HFFc6 (cell line): ENCODE results near the gene KIAA1217. TPM values are rescaled to one million over a fixed set of nuclear protein-coding genes. Genes with fewer than 3 reads are reported as not detected.
"Not testable (repeated sequence)": the region's sequence is repeated elsewhere in the genome, so short reads cannot be mapped to it uniquely, and the experiment has no call there.

Experiments
- DNase-seq: peaks from one replicate; pipeline ENCODE4 v3.0.0-alpha.2; 2018
- H3K27ac Mint-ChIP-seq: 2 replicates; pipeline ENCODE4 v1.8.0; 2020; ENCODE audit warnings: mild to moderate bottlenecking, mixed read lengths
- H3K27me3 Mint-ChIP-seq: 2 replicates; pipeline ENCODE4 v1.8.0; 2021; ENCODE audit warnings: mild to moderate bottlenecking, moderate library complexity, mixed read lengths; ENCODE audit not compliant: insufficient read depth
- H3K36me3 Mint-ChIP-seq: 2 replicates; pipeline ENCODE4 v1.8.0; 2021; ENCODE audit warnings: low read depth, mixed read lengths
- H3K4me1 Mint-ChIP-seq: 2 replicates; pipeline ENCODE4 v1.8.0; 2020; ENCODE audit warnings: low read depth, mixed read lengths
- H3K4me3 Mint-ChIP-seq: 2 replicates; pipeline ENCODE4 v1.8.0; 2020; ENCODE audit warnings: mild to moderate bottlenecking, moderate library complexity, mixed read lengths
- H3K9me3 Mint-ChIP-seq: 2 replicates; pipeline ENCODE4 v1.8.0; 2020; ENCODE audit warnings: mild to moderate bottlenecking, mixed read lengths
- CTCF ChIP-seq: fragments of 200-600 bp; sonication (generic); IDR thresholded peaks from 2 replicates; pipeline ENCODE4 v1.5.0; 2021; ENCODE audit warnings: antibody characterized with exemption, mild to moderate bottlenecking
- total RNA-seq, 6 experiments: library from RNA; stranded (reverse); fragmentation: NEBNext Ultra II Directional; extraction: Animal tissue kit (Norgen Biotek cat#: 25700); gene quantifications; 2 replicates in 1 of 6; 3 replicates in 5 of 6; pipeline ENCODE4 v1.2.3, GENCODE V29; 2021

The KIAA1217 gene
- total RNA-seq, 6 experiments from 2014 or later, result 1.3 to 2.1 (median 2.0) TPM

- no peaks in the 10 kb centered on the region for H3K9me3 Mint-ChIP-seq
- H3K36me3 Mint-ChIP-seq, result no peaks in the 10 kb centered on the region
- H3K4me1 Mint-ChIP-seq, result peaks cover 7% of the 10 kb centered on the region; the same call in 1 of the 2 replicates
- H3K4me3 Mint-ChIP-seq, result no peak overlapping the region
- H3K27me3 Mint-ChIP-seq, result peaks cover 3% of the 10 kb centered on the region; the same call in 1 of the 2 replicates
- TF ChIP-seq CTCF, result no peak
- no peak overlapping the region for H3K27ac Mint-ChIP-seq
- DNase-seq, result no peak
Measured at GRCh38 chr10:24331457-24331856, 122.5 kb downstream of the KIAA1217 start.

GRCh38 chr10:24333736-24334135, 124.8 kb downstream of the KIAA1217 start:
- Mint-ChIP-seq H3K9me3 (no peaks in the 10 kb centered on the region), H3K4me1 (peaks cover 7% of the 10 kb centered on the region; the same call in 1 of the 2 replicates), H3K27me3 (peaks cover 3% of the 10 kb centered on the region; the same call in 1 of the 2 replicates), H3K36me3 (no peaks in the 10 kb centered on the region), H3K4me3 (no peak overlapping the region), H3K27ac (no peak overlapping the region)
- no peak for TF ChIP-seq CTCF
- peak; percentile 17 for DNase-seq

GRCh38 chr10:24334279-24334939, 125.5 kb downstream of the KIAA1217 start:
- H3K4me1 Mint-ChIP-seq, result peaks cover 7% of the 10 kb centered on the region; the same call in 1 of the 2 replicates
- no peak for DNase-seq
- peaks cover 3% of the 10 kb centered on the region; the same call in 1 of the 2 replicates for H3K27me3 Mint-ChIP-seq
- no peak overlapping the region for H3K27ac Mint-ChIP-seq
- TF ChIP-seq CTCF, result no peak
- H3K4me3 Mint-ChIP-seq, result no peak overlapping the region
- H3K36me3 Mint-ChIP-seq, result no peaks in the 10 kb centered on the region
- no peaks in the 10 kb centered on the region for H3K9me3 Mint-ChIP-seq

- not testable (repeated sequence) for H3K4me3 Mint-ChIP-seq, H3K27ac Mint-ChIP-seq, H3K9me3 Mint-ChIP-seq, H3K36me3 Mint-ChIP-seq, H3K27me3 Mint-ChIP-seq, DNase-seq
- peaks cover 23% of the 10 kb centered on the region for H3K4me1 Mint-ChIP-seq
Measured at GRCh38 chr10:24337723-24338122, 128.8 kb downstream of the KIAA1217 start.

- Mint-ChIP-seq H3K9me3 (no peaks in the 10 kb centered on the region), H3K36me3 (no peaks in the 10 kb centered on the region), H3K27ac (no peak overlapping the region), H3K4me3 (no peak overlapping the region), H3K4me1 (peaks cover 32% of the 10 kb centered on the region), H3K27me3 (no peaks in the 10 kb centered on the region; the same call in 1 of the 2 replicates)
- no peak for TF ChIP-seq CTCF
- DNase-seq, result no peak
Measured at GRCh38 chr10:24339387-24339786, 130.4 kb downstream of the KIAA1217 start.

- H3K4me1 Mint-ChIP-seq, result peaks cover 43% of the 10 kb centered on the region
- DNase-seq, result no peak
- no peaks in the 10 kb centered on the region for H3K9me3 Mint-ChIP-seq
- no peak for TF ChIP-seq CTCF
- H3K4me3 Mint-ChIP-seq, result no peak overlapping the region
- H3K36me3 Mint-ChIP-seq, result no peaks in the 10 kb centered on the region
- H3K27me3 Mint-ChIP-seq, result no peaks in the 10 kb centered on the region; the same call in 1 of the 2 replicates
- H3K27ac Mint-ChIP-seq, result no peak overlapping the region
Measured at GRCh38 chr10:24340446-24340845, 131.5 kb downstream of the KIAA1217 start.
